Naive thymus-derived CD4-positive, alpha-beta T cell (primary cell): ENCODE results near the gene KIAA0319L. TPM values are rescaled to one million over a fixed set of nuclear protein-coding genes. Genes with fewer than 3 reads are reported as not detected.

ENCODE experiments used
- ATAC-seq: fragments of 150-1000 bp; cut with Tn5 transposase; 2 replicates; pipeline ENCODE4 v1.10.0; 2021; ENCODE audit warnings: mild to moderate bottlenecking, moderate library complexity
- CTCF ChIA-PET: fragments of 350-600 bp; sonication (Branson Sonifier 250); formaldehyde crosslinking; loops from one replicate; lab custom pipeline; 2021; ENCODE audit warnings: antibody characterized with exemption; lab: Charles Lee
- POLR2A ChIA-PET: fragments of 350-600 bp; sonication (Branson Sonifier 250); formaldehyde crosslinking; loops from one replicate; lab custom pipeline; 2021; ENCODE audit warnings: antibody characterized with exemption, inconsistent platforms; lab: Charles Lee
- DNase-seq, 9 donors: peaks; one replicate each; pipeline versions ENCODE4 v3.0.0 to v3.0.0-alpha.2; 2020 to 2022; ENCODE audit warnings: mixed read lengths in 1 of 9
- H3K27ac ChIP-seq: one replicate; pipeline ENCODE4 v1.7.0; 2013; ENCODE audit warnings: mild to moderate bottlenecking, low read depth, low read length, moderate library complexity
- H3K27me3 ChIP-seq, 2 donors: one replicate each; pipeline ENCODE4 v1.7.0; 2013; ENCODE audit warnings: low read length in 2 of 2, mild to moderate bottlenecking in 2 of 2, moderate library complexity in 2 of 2; ENCODE audit not compliant: control insufficient read depth in 2 of 2, insufficient read depth in 2 of 2
- H3K36me3 ChIP-seq, 3 experiments: 1 replicate in 2 of 3; 2 replicates in 1 of 3; pipeline ENCODE4 v1.7.0; 2013; ENCODE audit warnings: low read length in 3 of 3, mild to moderate bottlenecking in 3 of 3, moderate library complexity in 1 of 3; ENCODE audit not compliant: insufficient read depth in 3 of 3, control insufficient read depth in 2 of 3
- H3K4me1 ChIP-seq, 2 donors: one replicate each; pipeline ENCODE4 v1.7.0; 2013; ENCODE audit warnings: low read length in 2 of 2, mild to moderate bottlenecking in 2 of 2, moderate library complexity in 1 of 2; ENCODE audit not compliant: control insufficient read depth in 2 of 2, insufficient read depth in 2 of 2
- H3K4me3 ChIP-seq: 2 replicates; pipeline ENCODE4 v1.7.0; 2013; ENCODE audit warnings: mild to moderate bottlenecking, low read length
- H3K9me3 ChIP-seq, 3 experiments: 1 replicate in 2 of 3; 2 replicates in 1 of 3; pipeline ENCODE4 v1.7.0; 2013; ENCODE audit warnings: low read length in 3 of 3; ENCODE audit not compliant: control insufficient read depth in 2 of 3
- H3K27ac Mint-ChIP-seq, 9 donors: one replicate each; pipeline ENCODE4 v1.8.0; 2020 to 2022; ENCODE audit warnings: mixed read lengths in 9 of 9, mild to moderate bottlenecking in 8 of 9, moderate library complexity in 5 of 9, inconsistent platforms in 2 of 9
- H3K27me3 Mint-ChIP-seq, 5 donors: one replicate each; pipeline ENCODE4 v1.8.0; 2021 to 2022; ENCODE audit warnings: mixed read lengths in 5 of 5, mild to moderate bottlenecking in 1 of 5
- H3K36me3 Mint-ChIP-seq, 5 donors: one replicate each; pipeline ENCODE4 v1.8.0; 2020 to 2022; ENCODE audit warnings: mixed read lengths in 5 of 5, mild to moderate bottlenecking in 3 of 5, inconsistent platforms in 1 of 5
- H3K4me1 Mint-ChIP-seq, 7 donors: one replicate each; pipeline ENCODE4 v1.8.0; 2020 to 2022; ENCODE audit warnings: mixed read lengths in 7 of 7, mild to moderate bottlenecking in 3 of 7, inconsistent platforms in 1 of 7
- H3K4me3 Mint-ChIP-seq, 10 donors: one replicate each; pipeline ENCODE4 v1.8.0; 2020 to 2022; ENCODE audit warnings: mild to moderate bottlenecking in 10 of 10, mixed read lengths in 10 of 10, moderate library complexity in 6 of 10, inconsistent platforms in 2 of 10
- H3K9me3 Mint-ChIP-seq, 11 donors: one replicate each; pipeline ENCODE4 v1.8.0; 2020 to 2022; ENCODE audit warnings: mixed read lengths in 11 of 11, mild to moderate bottlenecking in 4 of 11, inconsistent platforms in 1 of 11, moderate library complexity in 1 of 11
- intact Hi-C, 2 donors: fragments of 100-400 bp; cut with micrococcal nuclease; formaldehyde crosslinking; loops; one replicate each; pipeline ENCODE4 v1.15.1; 2023
- polyA plus RNA-seq, 2 donors: library from polyadenylated mRNA; unstranded; fragments of 300-500 nt; fragmentation: Illumina TruSeq; gene quantifications; one replicate each; pipeline ENCODE4 v1.2.3, GENCODE V29; 2021
- total RNA-seq, 6 experiments: library from RNA in 5 of 6; stranded (reverse) in 5 of 6; gene quantifications; 1 replicate in 5 of 6; 2 replicates in 1 of 6; pipeline ENCODE4 v1.2.3 and lab custom pipeline; 2021 to 2026

The KIAA0319L gene
- total and polyA plus RNA-seq, 7 experiments from 2014 or later = 22.2 to 79.7 (median 63.5) TPM

- H3K4me3 Mint-ChIP-seq = peak overlapping the region; percentile 66 to 96 (median 82)
- H3K27me3 Mint-ChIP-seq = peaks cover 0 to 50% (median 0%) of the 10 kb centered on the region in 5 donors
- no peaks in the 10 kb centered on the region for H3K9me3 ChIP-seq
- POLR2A ChIA-PET = no interaction called here
- no peaks in the 10 kb centered on the region for H3K27me3 ChIP-seq
- ATAC-seq = no peak
- no peak for DNase-seq
- H3K27ac ChIP-seq = no peak overlapping the region
- peaks cover 9 to 13% of the 10 kb centered on the region in 2 donors for H3K4me1 ChIP-seq
- H3K36me3 Mint-ChIP-seq = peaks cover 0 to 6% (median 0%) of the 10 kb centered on the region in 5 donors
- H3K27ac Mint-ChIP-seq = peak overlapping the region; percentile 48 to 88 (median 68)
- H3K4me3 ChIP-seq = no peak overlapping the region
- peaks cover 15 to 38% (median 29%) of the 10 kb centered on the region in 7 donors for H3K4me1 Mint-ChIP-seq
- no peaks in the 10 kb centered on the region for H3K36me3 ChIP-seq
- intact Hi-C loops = loop anchor here (2.0 to 5.0 kb wide), 2 partner anchors 19 to 66 kb away; partner anchors contain the start of genes PSMB2 (in 2 of the 2), KIAA0319L (in 1 of the 2) and NCDN (in 1 of the 2)
- CTCF ChIA-PET = interaction anchor here (1.0 kb wide), 1 partner anchor 151 kb away, joined by 3 read pairs; no protein-coding TSS in a partner anchor
- peaks cover 0 to 4% (median 0%) of the 10 kb centered on the region in 11 donors for H3K9me3 Mint-ChIP-seq
Observed at GRCh38 chr1:35576061-35576765, 19.0 kb upstream of the KIAA0319L start.

GRCh38 chr1:35575416-35575958 lies 18.3 kb upstream of the KIAA0319L start:
- peaks cover 0 to 4% (median 0%) of the 10 kb centered on the region in 11 donors for H3K9me3 Mint-ChIP-seq
- peak overlapping the region in 9 of 10 donors; percentile 12 to 96 (median 78) for H3K4me3 Mint-ChIP-seq
- Histone ChIP-seq H3K9me3 (no peaks in the 10 kb centered on the region), H3K4me1 (peaks cover 9 to 13% of the 10 kb centered on the region in 2 donors), H3K27me3 (no peaks in the 10 kb centered on the region), H3K27ac (no peak overlapping the region), H3K4me3 (no peak overlapping the region), H3K36me3 (no peaks in the 10 kb centered on the region)
- peak overlapping the region in 4 of 9 donors; percentile 38 to 57 (median 43) for H3K27ac Mint-ChIP-seq
- peaks cover 15 to 38% (median 29%) of the 10 kb centered on the region in 7 donors for H3K4me1 Mint-ChIP-seq
- no peak for DNase-seq
- H3K27me3 Mint-ChIP-seq = peaks cover 0 to 55% (median 0%) of the 10 kb centered on the region in 5 donors
- CTCF ChIA-PET = no interaction called here
- POLR2A ChIA-PET = no interaction called here
- intact Hi-C loops = loop anchor here (5.0 kb wide), 1 partner anchor 67 kb away; the partner anchor contains the start of gene PSMB2 (in 2 of the 2)
- H3K36me3 Mint-ChIP-seq = peaks cover 0 to 6% (median 0%) of the 10 kb centered on the region in 5 donors
- ATAC-seq = no peak

DNA sequence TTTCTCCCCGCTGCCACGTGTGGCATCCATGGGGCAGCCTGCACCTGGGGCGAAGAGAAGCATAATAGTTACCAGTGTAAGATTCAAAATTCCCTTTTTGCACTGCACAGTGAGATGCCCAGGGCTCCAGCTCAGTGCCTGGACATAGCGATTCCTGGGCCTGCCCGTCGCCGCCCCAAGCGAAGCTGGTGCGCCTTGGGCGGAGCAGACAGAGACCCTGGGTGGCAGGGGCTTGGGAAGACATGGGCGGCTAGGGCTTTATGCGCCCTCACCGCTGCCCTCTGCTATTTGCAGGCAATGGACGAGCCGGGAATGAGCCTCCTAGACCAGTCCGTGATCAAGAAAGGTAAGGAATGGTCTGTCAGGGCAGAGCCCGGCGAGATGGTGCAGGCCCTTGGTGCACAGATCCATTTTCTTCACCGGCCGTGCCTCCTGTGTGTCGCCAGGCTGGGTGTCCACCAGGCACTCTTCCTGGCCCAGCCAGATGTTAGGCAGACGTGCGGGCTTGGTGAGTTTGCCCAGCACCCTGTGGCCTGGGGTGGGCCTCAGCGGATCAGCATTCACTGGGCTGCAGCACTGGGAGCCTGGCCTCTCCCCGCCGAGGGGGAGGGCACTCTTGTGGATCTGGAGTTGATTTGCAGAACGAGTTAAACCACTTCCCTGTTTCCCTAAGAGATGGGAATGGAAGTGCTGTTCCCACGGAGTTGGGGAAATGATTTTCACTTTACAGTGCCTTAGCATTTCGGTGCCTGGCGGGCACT lies 17.6 kb upstream of the KIAA0319L start:
- POLR2A ChIA-PET = no interaction called here
- H3K27me3 ChIP-seq = no peaks in the 10 kb centered on the region
- Mint-ChIP-seq H3K9me3 (peaks cover 0 to 4% (median 0%) of the 10 kb centered on the region in 11 donors), H3K4me1 (peaks cover 15 to 38% (median 29%) of the 10 kb centered on the region in 7 donors), H3K27me3 (peaks cover 0 to 60% (median 0%) of the 10 kb centered on the region in 5 donors), H3K27ac (peak overlapping the region in 2 of 9 donors; percentile 38 to 57), H3K36me3 (peaks cover 0 to 7% (median 0%) of the 10 kb centered on the region in 5 donors), H3K4me3 (peak overlapping the region in 7 of 10 donors; percentile 8 to 96 (median 78))
- no peak for DNase-seq
- H3K4me3 ChIP-seq = no peak overlapping the region
- CTCF ChIA-PET = no interaction called here
- H3K36me3 ChIP-seq = no peaks in the 10 kb centered on the region
- no peaks in the 10 kb centered on the region for H3K9me3 ChIP-seq
- H3K4me1 ChIP-seq = peaks cover 9 to 13% of the 10 kb centered on the region in 2 donors
- no peak overlapping the region for H3K27ac ChIP-seq
- ATAC-seq = no peak
- intact Hi-C loops = loop anchor here (5.0 kb wide), 1 partner anchor 67 kb away; the partner anchor contains the start of gene PSMB2 (in 2 of the 2)

- peaks cover 0 to 4% (median 0%) of the 10 kb centered on the region in 11 donors for H3K9me3 Mint-ChIP-seq
- peaks cover 0 to 7% (median 0%) of the 10 kb centered on the region in 5 donors for H3K36me3 Mint-ChIP-seq
- H3K4me1 Mint-ChIP-seq = peaks cover 16 to 38% (median 29%) of the 10 kb centered on the region in 7 donors
- intact Hi-C loops = no loop called here
- H3K4me3 ChIP-seq = no peak overlapping the region
- H3K4me1 ChIP-seq = peaks cover 9 to 13% of the 10 kb centered on the region in 2 donors
- ChIA-PET POLR2A (no interaction called here), CTCF (interaction anchor here (2.7 kb wide), 1 partner anchor 13 kb away, joined by 7 read pairs; no protein-coding TSS in a partner anchor)
- no peaks in the 10 kb centered on the region for H3K36me3 ChIP-seq
- no peaks in the 10 kb centered on the region for H3K27me3 ChIP-seq
- H3K27ac Mint-ChIP-seq = no peak overlapping the region
- ATAC-seq (no peak), DNase-seq (no peak)
- no peak overlapping the region for H3K4me3 Mint-ChIP-seq
- peaks cover 0 to 60% (median 0%) of the 10 kb centered on the region in 5 donors for H3K27me3 Mint-ChIP-seq
- H3K9me3 ChIP-seq = no peaks in the 10 kb centered on the region
- no peak overlapping the region for H3K27ac ChIP-seq
Observed at GRCh38 chr1:35574125-35574654, 17.0 kb upstream of the KIAA0319L start.

- CTCF ChIA-PET = interaction anchor here (2.7 kb wide), 1 partner anchor 12 kb away, joined by 7 read pairs; no protein-coding TSS in a partner anchor
- no peak for ATAC-seq
- Mint-ChIP-seq H3K36me3 (peaks cover 0 to 7% (median 0%) of the 10 kb centered on the region in 5 donors), H3K27me3 (peaks cover 0 to 59% (median 0%) of the 10 kb centered on the region in 5 donors), H3K4me3 (peak within 1 kb of the TSS in 7 of 10 donors; percentile 14 to 52 (median 25)), H3K27ac (no peak within 1 kb of the TSS), H3K4me1 (peaks cover 23 to 43% (median 32%) of the 10 kb centered on the region in 7 donors), H3K9me3 (peaks cover 0 to 4% (median 0%) of the 10 kb centered on the region in 11 donors)
- Histone ChIP-seq H3K4me1 (peaks cover 9 to 13% of the 10 kb centered on the region in 2 donors), H3K36me3 (no peaks in the 10 kb centered on the region), H3K4me3 (no peak within 1 kb of the TSS), H3K27ac (no peak within 1 kb of the TSS), H3K27me3 (no peaks in the 10 kb centered on the region), H3K9me3 (no peaks in the 10 kb centered on the region)
- DNase-seq = no peak
- POLR2A ChIA-PET = interaction anchor here (0.9 kb wide), 1 partner anchor 8 kb away, joined by 4 read pairs; no protein-coding TSS in a partner anchor
- intact Hi-C loops = no loop called here
Observed at GRCh38 chr1:35573198-35574124, 16.3 kb upstream of the KIAA0319L start, which contains the start of gene TFAP2E. Gene TFAP2E, plus strand, starts transcription at chr1:35573314. Its CDS starts 264 bp downstream, at chr1:35573578.
